HEK293 (cell line): ENCODE measurements around the gene MRPL3.

Source experiments
- CTCF ChIA-PET: fragments of 350-600 bp; formaldehyde crosslinking; extraction: SDS; loops from one replicate; lab custom pipeline; 2021; ENCODE audit warnings: antibody characterized with exemption; lab: Yijun Ruan, JAX
- POLR2A ChIA-PET: fragments of 300-600 bp; formaldehyde crosslinking; extraction: SDS; loops from one replicate; lab custom pipeline; 2020; ENCODE audit warnings: antibody characterized with exemption, inconsistent platforms; lab: Yijun Ruan, JAX
- H3K27ac ChIP-seq: fragments of 200-500 bp; sonication (Bioruptor generic); 2 replicates; pipeline ENCODE4 v1.5.1; 2014; ENCODE audit warnings: low read depth, low read length, control low read depth, inconsistent platforms; ENCODE audit errors: extremely low read depth
- H3K36me3 ChIP-seq, 2 experiments: fragments of 200-500 bp in 1 of 2; sonication (Bioruptor generic) in 1 of 2; 1 replicate in 1 of 2; 2 replicates in 1 of 2; pipeline ENCODE4 v1.5.1; 2014 to 2017; ENCODE audit warnings: inconsistent platforms in 2 of 2, low read length in 2 of 2; ENCODE audit not compliant: control insufficient read depth in 2 of 2, insufficient read depth in 1 of 2
- H3K4me1 ChIP-seq: fragments of 200-500 bp; sonication (Bioruptor generic); 2 replicates; pipeline ENCODE4 v1.5.1; 2014; ENCODE audit warnings: mild to moderate bottlenecking, low read length, inconsistent platforms; ENCODE audit not compliant: control insufficient read depth, insufficient read depth
- H3K4me3 ChIP-seq: 2 replicates; pipeline ENCODE4 v1.5.1; 2011; ENCODE audit warnings: low read depth, mild to moderate bottlenecking, control low read depth, low read length, moderate library complexity
- H3K9me3 ChIP-seq: fragments of 200-500 bp; sonication (Bioruptor generic); 2 replicates; pipeline ENCODE4 v1.5.1; 2014; ENCODE audit warnings: low read depth, low read length, inconsistent platforms; ENCODE audit not compliant: control insufficient read depth, insufficient read depth
- GLI4 ChIP-seq: fragments of 450-650 bp; formaldehyde crosslinking; IDR thresholded peaks from 2 replicates; pipeline ENCODE4 v1.5.1; 2016; ENCODE audit warnings: missing biosample characterization, missing genetic modification characterization
- HOXD13 ChIP-seq: sonication (generic); formaldehyde crosslinking; IDR thresholded peaks from 2 replicates; pipeline ENCODE4 v1.8.0; 2022; ENCODE audit warnings: missing genetic modification reagents, borderline replicate concordance
- KLF1 ChIP-seq: fragments of 450-650 bp; formaldehyde crosslinking; IDR thresholded peaks from 2 replicates; pipeline ENCODE4 v1.5.1; 2016; ENCODE audit warnings: missing biosample characterization, missing genetic modification characterization
- KLF7 ChIP-seq: fragments of 450-650 bp; formaldehyde crosslinking; IDR thresholded peaks from 2 replicates; pipeline ENCODE4 v1.5.1; 2016; ENCODE audit warnings: missing biosample characterization, missing genetic modification characterization, borderline replicate concordance
- KLF9 ChIP-seq: fragments of 450-650 bp; formaldehyde crosslinking; IDR thresholded peaks from 2 replicates; pipeline ENCODE4 v1.5.1; 2016; ENCODE audit warnings: missing biosample characterization, missing genetic modification characterization, low read depth
- MYNN ChIP-seq: fragments of 450-650 bp; formaldehyde crosslinking; IDR thresholded peaks from 2 replicates; pipeline ENCODE4 v1.5.1; 2016; ENCODE audit warnings: missing biosample characterization, missing genetic modification characterization, borderline replicate concordance
- ZNF19 ChIP-seq: fragments of 450-650 bp; formaldehyde crosslinking; IDR thresholded peaks from 2 replicates; pipeline ENCODE4; 2016; ENCODE audit warnings: missing biosample characterization, missing genetic modification characterization, low read depth
- ZNF221 ChIP-seq: fragments of 450-650 bp; formaldehyde crosslinking; IDR thresholded peaks from 2 replicates; pipeline ENCODE4 v1.5.1; 2017; ENCODE audit warnings: missing biosample characterization, missing genetic modification characterization, borderline replicate concordance
- ZNF24 ChIP-seq: fragments of 450-650 bp; formaldehyde crosslinking; IDR thresholded peaks from 2 replicates; pipeline ENCODE4 v1.5.1; 2016; ENCODE audit warnings: missing biosample characterization, missing genetic modification characterization
- ZNF560 ChIP-seq: fragments of 450-650 bp; formaldehyde crosslinking; IDR thresholded peaks from 2 replicates; pipeline ENCODE4 v1.5.1; 2017; ENCODE audit warnings: missing biosample characterization, missing genetic modification characterization, borderline replicate concordance
- ZNF561 ChIP-seq: fragments of 450-650 bp; IDR thresholded peaks from 2 replicates; pipeline ENCODE4 v1.5.1; 2018; ENCODE audit warnings: missing biosample characterization, missing genetic modification characterization, borderline replicate concordance
- ZNF621 ChIP-seq: fragments of 450-650 bp; formaldehyde crosslinking; IDR thresholded peaks from 2 replicates; pipeline ENCODE4 v1.5.1; 2017; ENCODE audit warnings: missing biosample characterization, missing genetic modification characterization
- ZNF660 ChIP-seq: fragments of 450-650 bp; IDR thresholded peaks from 2 replicates; pipeline ENCODE4 v1.5.1; 2018; ENCODE audit warnings: missing biosample characterization, mild to moderate bottlenecking, missing genetic modification characterization
- ZNF76 ChIP-seq: fragments of 450-650 bp; formaldehyde crosslinking; IDR thresholded peaks from 2 replicates; pipeline ENCODE4; 2016; ENCODE audit warnings: low read depth, missing biosample characterization, missing genetic modification characterization, borderline replicate concordance
- ZNF792 ChIP-seq: fragments of 450-650 bp; formaldehyde crosslinking; IDR thresholded peaks from 2 replicates; pipeline ENCODE4 v1.5.1; 2016; ENCODE audit warnings: missing biosample characterization, missing genetic modification characterization
- TF ChIP-seq, protein P1 (sequence below): fragments of 450-650 bp; formaldehyde crosslinking; IDR thresholded peaks from 2 replicates; pipeline ENCODE4 v1.5.1; 2016; ENCODE audit warnings: missing biosample characterization, missing genetic modification characterization, low read depth
- TF ChIP-seq, protein P2 (sequence below): fragments of 450-650 bp; formaldehyde crosslinking; IDR thresholded peaks from 2 replicates; pipeline ENCODE4 v1.5.1; 2016; ENCODE audit warnings: missing biosample characterization, missing genetic modification characterization
- TF ChIP-seq, protein P3 (sequence below): fragments of 450-650 bp; formaldehyde crosslinking; IDR thresholded peaks from 2 replicates; pipeline ENCODE4 v1.5.1; 2016; ENCODE audit warnings: missing biosample characterization, missing genetic modification characterization
- TF ChIP-seq, protein P4 (sequence below): fragments of 450-650 bp; IDR thresholded peaks from 2 replicates; pipeline ENCODE4 v1.5.1; 2018; ENCODE audit warnings: missing biosample characterization, missing genetic modification characterization
- TF ChIP-seq, protein P5 (sequence below): IDR thresholded peaks from 2 replicates; pipeline ENCODE4 v1.6.1; 2011; ENCODE audit warnings: mild to moderate bottlenecking, low read depth, low read length, borderline replicate concordance

Gene MRPL3

DNA sequence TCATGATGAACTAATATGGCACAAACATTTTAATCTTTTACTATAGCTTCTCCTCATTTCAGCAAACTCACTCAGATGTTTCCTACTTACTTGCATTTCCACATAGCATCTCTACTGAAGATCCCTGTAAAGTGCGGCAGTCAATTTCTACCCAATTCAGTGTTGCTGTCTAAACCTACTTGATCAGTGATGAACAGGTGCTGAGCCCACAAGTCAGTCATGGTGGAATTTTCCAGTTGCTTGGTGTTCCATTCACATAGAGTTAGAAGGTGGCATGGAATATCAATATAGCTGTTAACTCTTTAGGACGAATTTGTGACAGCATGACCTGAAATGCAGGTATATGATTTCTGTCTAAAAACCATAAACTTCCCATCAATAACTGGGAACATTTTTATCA is 22.7 kb downstream of the MRPL3 start:
- ChIA-PET POLR2A (no interaction called here), CTCF (interaction anchor here (0.6 kb wide), 1 partner anchor 696 kb away, joined by 3 read pairs; no protein-coding TSS in a partner anchor)
- Histone ChIP-seq H3K27ac (no peak overlapping the region), H3K4me1 (no peaks in the 10 kb centered on the region), H3K9me3 (no peaks in the 10 kb centered on the region), H3K36me3 (peaks cover 4 to 39% of the 10 kb centered on the region in 2 experiments; a peak in 2 of 3 replicates), H3K4me3 (no peak overlapping the region)
- TF ChIP-seq ZNF792, result no peak
- no peak for TF ChIP-seq ZNF221 (tag by site-specific recombination)
- no peak for TF ChIP-seq KLF1 (tag by site-specific recombination)
- TF ChIP-seq, protein P1, sequence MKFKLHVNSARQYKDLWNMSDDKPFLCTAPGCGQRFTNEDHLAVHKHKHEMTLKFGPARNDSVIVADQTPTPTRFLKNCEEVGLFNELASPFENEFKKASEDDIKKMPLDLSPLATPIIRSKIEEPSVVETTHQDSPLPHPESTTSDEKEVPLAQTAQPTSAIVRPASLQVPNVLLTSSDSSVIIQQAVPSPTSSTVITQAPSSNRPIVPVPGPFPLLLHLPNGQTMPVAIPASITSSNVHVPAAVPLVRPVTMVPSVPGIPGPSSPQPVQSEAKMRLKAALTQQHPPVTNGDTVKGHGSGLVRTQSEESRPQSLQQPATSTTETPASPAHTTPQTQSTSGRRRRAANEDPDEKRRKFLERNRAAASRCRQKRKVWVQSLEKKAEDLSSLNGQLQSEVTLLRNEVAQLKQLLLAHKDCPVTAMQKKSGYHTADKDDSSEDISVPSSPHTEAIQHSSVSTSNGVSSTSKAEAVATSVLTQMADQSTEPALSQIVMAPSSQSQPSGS (tag by site-specific recombination), result no peak
- TF ChIP-seq, protein P2, sequence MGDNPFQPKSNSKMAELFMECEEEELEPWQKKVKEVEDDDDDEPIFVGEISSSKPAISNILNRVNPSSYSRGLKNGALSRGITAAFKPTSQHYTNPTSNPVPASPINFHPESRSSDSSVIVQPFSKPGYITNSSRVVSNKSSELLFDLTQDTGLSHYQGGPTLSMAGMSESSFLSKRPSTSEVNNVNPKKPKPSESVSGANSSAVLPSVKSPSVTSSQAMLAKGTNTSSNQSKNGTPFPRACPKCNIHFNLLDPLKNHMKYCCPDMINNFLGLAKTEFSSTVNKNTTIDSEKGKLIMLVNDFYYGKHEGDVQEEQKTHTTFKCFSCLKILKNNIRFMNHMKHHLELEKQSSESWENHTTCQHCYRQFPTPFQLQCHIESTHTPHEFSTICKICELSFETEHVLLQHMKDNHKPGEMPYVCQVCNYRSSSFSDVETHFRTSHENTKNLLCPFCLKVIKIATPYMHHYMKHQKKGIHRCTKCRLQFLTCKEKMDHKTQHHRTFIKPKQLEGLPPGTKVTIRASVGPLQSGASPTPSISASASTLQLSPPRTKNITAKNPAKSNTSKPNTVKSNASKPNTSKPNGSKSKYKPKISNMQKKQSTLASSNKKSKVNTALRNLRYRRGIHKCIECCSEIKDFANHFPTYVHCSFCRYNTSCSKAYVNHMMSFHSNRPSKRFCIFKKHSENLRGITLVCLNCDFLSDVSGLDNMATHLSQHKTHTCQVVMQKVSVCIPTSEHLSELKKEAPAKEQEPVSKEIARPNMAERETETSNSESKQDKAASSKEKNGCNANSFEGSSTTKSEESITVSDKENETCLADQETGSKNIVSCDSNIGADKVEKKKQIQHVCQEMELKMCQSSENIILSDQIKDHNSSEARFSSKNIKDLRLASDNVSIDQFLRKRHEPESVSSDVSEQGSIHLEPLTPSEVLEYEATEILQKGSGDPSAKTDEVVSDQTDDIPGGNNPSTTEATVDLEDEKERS (tag by site-specific recombination), result no peak
- TF ChIP-seq, protein P3, sequence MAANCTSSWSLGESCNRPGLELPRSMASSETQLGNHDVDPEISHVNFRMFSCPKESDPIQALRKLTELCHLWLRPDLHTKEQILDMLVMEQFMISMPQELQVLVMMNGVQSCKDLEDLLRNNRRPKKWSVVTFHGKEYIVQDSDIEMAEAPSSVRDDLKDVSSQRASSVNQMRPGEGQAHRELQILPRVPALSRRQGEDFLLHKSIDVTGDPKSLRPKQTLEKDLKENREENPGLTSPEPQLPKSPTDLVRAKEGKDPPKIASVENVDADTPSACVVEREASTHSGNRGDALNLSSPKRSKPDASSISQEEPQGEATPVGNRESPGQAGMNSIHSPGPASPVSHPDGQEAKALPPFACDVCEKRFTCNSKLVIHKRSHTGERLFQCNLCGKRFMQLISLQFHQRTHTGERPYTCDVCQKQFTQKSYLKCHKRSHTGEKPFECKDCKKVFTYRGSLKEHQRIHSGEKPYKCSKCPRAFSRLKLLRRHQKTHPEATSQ (tag by site-specific recombination), result no peak
- TF ChIP-seq ZNF24, result no peak
- TF ChIP-seq KLF7 (tag by site-specific recombination), result no peak
- TF ChIP-seq ZNF561 (tag by site-specific recombination), result no peak
- no peak for TF ChIP-seq ZNF560 (tag by site-specific recombination)
- TF ChIP-seq HOXD13 (CRISPR knock-in tag), result no peak
- TF ChIP-seq, protein P4, sequence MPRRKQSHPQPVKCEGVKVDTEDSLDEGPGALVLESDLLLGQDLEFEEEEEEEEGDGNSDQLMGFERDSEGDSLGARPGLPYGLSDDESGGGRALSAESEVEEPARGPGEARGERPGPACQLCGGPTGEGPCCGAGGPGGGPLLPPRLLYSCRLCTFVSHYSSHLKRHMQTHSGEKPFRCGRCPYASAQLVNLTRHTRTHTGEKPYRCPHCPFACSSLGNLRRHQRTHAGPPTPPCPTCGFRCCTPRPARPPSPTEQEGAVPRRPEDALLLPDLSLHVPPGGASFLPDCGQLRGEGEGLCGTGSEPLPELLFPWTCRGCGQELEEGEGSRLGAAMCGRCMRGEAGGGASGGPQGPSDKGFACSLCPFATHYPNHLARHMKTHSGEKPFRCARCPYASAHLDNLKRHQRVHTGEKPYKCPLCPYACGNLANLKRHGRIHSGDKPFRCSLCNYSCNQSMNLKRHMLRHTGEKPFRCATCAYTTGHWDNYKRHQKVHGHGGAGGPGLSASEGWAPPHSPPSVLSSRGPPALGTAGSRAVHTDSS, result no peak

DNA sequence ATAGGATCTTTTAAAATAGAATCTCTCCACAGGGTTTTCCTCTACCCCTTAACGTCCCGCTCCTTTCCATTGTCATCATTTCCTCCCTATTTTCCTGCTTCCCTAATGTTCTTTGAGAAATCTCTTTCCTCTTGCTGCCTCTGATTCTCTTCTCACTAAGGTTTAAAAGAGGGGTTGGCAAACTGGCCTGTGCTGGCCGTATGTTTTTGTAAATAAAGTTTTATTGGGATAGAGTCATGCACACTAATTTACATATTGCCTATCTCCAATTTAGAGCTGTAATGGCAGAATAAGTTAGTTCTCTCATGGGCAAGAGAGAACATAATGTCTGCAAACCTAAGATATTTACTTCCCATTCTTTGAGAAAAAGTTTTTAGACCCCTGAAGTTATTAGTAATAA is 25.0 kb downstream of the MRPL3 start:
- H3K4me3 ChIP-seq, result no peak overlapping the region
- peaks cover 4 to 31% of the 10 kb centered on the region in 2 experiments; a peak in 2 of 3 replicates for H3K36me3 ChIP-seq
- TF ChIP-seq, protein P5, sequence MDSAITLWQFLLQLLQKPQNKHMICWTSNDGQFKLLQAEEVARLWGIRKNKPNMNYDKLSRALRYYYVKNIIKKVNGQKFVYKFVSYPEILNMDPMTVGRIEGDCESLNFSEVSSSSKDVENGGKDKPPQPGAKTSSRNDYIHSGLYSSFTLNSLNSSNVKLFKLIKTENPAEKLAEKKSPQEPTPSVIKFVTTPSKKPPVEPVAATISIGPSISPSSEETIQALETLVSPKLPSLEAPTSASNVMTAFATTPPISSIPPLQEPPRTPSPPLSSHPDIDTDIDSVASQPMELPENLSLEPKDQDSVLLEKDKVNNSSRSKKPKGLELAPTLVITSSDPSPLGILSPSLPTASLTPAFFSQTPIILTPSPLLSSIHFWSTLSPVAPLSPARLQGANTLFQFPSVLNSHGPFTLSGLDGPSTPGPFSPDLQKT, result no peak
- TF ChIP-seq ZNF660 (tag by site-specific recombination), result no peak
- TF ChIP-seq GLI4 (tag by site-specific recombination), result no peak
- no peak for TF ChIP-seq ZNF621
- TF ChIP-seq KLF9 (tag by site-specific recombination), result no peak
- no peak for TF ChIP-seq ZNF76 (tag by site-specific recombination)
- TF ChIP-seq ZNF19 (tag by site-specific recombination), result no peak
- TF ChIP-seq MYNN, result no peak
- TF ChIP-seq, all 188 proteins: peak for 0
- H3K27ac ChIP-seq, result no peak overlapping the region
- no peaks in the 10 kb centered on the region for H3K9me3 ChIP-seq
- no peaks in the 10 kb centered on the region for H3K4me1 ChIP-seq
- ChIA-PET POLR2A (no interaction called here), CTCF (no interaction called here)
